Measurements from ENCODE around the gene RABGAP1L.

The RABGAP1L gene

DNA sequence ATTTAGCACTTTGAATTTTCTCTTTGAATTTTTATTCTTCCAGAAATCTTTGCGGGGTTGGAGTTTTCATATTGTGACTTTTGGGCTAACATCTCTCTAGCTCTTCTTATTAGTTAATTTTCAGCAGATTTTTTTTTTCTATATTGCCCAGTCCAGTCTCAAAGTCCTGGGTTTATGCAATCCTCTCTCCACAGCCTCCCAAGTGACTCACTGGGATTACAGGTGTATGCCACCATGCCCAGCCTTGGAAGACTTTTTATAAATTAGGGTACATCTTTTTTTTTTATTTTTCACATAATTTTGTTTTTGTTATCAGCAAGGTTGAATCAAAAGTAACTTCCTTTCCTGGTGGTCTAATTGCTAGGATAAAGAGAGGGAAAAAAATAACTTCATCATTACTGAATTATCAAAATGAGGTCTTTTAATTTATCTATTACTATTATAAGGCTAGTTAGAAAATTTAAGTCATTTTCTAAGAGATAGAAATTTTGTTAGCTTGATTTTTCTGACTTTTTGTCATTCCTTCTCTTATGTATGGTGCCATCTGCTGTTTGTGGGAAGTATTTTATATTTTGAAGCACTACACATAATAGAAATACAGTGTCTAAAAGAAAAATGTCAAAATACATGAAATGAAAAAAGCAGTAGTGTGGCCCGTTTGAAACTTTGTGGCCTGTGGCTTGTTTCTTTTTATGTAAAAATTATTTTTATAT, 567.0 kb downstream of the RABGAP1L start:
- peak; percentile 21 for DNase-seq

GRCh38 chr1:174726880-174727585, 567.7 kb downstream of the RABGAP1L start:
- DNase-seq, result no peak

GRCh38 chr1:174734270-174734669, 575.0 kb downstream of the RABGAP1L start:
- no peak for DNase-seq

DNA sequence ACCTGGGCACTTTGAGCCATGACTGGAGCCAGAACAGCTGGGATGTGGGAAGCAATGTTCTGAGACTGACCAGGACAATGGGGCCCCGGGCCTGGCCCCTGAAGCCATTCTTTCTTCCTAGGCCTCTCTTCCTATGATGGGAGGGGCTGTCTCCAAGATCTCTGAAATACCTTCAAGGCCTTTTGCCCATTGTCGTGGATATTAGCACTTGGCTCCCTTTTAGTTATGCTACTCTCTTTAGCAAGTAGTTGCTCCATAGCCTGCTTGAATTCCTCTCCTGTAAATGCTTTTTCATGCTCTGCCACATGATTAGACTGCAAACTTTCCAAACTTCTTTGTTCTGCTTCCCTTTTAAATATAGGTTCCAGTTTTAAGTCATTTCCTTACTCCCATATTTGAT, 577.5 kb downstream of the RABGAP1L start:
- no peak for DNase-seq

DNA sequence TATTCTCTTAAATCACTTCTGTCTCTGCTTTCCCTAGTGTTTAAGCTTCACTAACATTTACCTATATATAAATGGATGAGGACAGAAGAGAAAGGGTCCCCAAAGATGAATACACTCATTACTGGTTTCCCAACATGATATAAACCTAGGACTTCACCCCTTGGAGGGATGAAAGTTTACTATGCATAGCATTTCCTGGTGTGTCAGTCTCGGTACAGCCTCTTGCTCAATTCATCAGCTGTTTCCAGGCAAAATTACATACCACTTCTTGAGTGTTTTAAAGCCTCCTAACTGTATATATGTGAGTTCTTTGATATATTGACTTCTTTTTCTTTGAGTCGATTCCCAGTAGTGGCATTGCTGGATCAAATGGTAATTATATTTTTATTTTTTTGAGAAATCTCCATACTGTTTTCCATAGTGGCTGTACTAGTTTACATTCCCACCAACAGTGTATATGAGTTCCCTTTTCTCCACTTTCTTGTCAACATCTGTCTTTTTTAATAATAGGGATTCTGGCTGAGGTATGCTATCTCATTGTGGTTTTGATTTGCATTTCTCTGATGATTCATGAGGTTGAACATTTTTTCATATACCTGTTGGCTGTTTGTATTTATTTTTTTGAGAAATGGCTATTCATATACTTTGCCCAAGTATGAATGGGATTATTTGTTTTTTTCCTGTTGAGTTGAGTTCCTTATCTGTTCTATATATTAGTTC, 581.1 kb downstream of the RABGAP1L start:
- peak; percentile 15 for DNase-seq

- peak; percentile 28 for DNase-seq
Observed at GRCh38 chr1:174742805-174743653, 583.7 kb downstream of the RABGAP1L start.

GRCh38 chr1:174743654-174744561, 584.6 kb downstream of the RABGAP1L start:
- peak; percentile 49 for DNase-seq

DNA sequence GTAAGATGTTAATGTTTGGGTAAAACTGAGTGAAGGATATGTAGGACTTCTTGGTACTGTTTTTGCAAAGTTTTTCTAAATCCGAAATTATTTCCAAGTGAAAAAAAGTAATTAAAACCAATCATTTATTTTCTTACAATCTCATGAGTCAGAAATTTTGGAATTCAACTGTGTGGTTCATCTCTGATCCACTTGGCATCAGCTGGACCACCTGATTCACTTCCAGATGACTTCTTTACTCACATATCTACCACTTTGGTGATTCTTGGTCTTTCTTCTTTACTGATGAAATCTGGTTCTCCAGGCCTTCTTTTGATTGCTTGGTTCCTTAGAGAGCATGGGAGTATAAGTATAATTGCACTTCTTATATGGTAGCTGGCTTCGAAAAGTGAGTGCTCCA, 585.6 kb downstream of the RABGAP1L start:
- DNase-seq, result no peak

DNA sequence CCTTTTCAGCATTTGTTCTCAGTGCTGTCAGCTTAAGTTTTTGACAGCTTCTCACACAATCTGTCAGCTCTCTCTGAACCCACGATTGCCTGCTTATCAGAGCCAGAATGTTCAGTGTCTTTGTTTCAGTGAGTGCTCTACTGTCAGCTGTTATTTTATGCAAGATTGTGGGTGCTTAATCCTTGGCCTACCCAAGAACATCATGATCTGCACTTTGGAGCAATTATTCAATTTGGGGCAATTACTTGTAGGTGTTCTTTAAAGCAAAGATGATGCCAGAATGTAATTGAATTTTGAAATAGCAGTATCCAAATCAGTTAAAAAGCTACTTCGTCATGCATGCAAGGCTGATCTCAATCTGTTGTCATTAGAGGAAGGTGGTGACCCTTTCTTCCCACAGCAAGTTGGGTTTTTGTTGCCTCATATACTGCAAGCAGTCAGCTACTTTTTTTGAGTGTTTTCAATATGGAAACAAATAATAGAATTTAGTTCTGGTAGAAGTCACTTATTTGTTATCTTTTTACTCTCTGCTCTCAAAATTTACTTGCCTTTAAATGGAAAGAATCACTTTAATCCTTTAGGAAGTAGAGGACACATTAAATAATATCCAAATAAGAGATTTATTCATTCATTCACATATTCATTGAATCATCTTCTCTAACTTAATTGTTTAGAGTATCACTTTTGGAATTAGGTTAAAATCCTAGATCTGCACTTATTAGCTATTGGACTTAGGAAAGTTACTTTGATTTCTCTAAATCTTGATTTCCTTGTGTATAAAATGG, 586.9 kb downstream of the RABGAP1L start:
- DNase-seq, result no peak

DNA sequence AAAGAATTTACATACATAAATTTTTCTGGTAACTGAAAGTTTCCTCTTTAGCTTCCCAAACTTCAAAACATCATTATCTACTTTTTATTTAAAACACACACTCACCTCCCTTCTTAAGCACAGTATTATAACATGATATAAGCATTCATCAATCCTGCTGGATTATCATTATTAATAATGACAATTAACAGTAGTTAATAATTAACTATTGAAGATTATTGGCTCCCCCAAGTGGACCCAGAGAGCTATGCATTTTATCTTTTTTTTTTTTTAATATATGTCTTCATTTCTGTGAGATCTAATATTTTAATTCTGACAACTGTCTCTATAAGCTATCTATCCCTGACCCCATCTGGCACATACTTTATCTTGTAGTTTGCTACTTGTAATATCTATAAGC, 588.3 kb downstream of the RABGAP1L start:
- no peak for DNase-seq

GRCh38 chr1:174748586-174748985, 589.3 kb downstream of the RABGAP1L start:
- DNase-seq, result no peak

DNA sequence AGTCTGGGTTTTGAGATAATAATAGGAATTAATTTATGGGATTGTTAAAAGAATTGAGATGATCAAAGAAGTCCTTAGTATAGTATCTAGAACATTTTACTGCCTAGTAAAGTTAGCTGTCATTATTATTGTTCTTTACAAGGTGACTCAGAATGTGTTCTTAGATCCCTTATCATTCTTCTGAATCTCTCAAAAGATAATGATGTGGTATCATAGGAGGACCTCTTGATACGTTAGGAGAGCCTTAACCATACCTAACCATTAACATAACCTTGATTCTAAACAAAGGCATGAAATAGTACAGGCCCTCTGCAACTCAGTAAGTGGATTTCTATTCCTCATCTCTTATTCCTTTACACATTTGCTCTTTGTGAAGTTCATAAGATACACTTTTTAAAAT, 593.8 kb downstream of the RABGAP1L start:
- no peak for DNase-seq

- DNase-seq, result no peak
Observed at GRCh38 chr1:174761335-174761734, 602.0 kb downstream of the RABGAP1L start.

GRCh38 chr1:174761901-174762585, 602.7 kb downstream of the RABGAP1L start:
- no peak for DNase-seq

GRCh38 chr1:174764191-174764590, 604.9 kb downstream of the RABGAP1L start:
- no peak for DNase-seq

- no peak for DNase-seq
Observed at GRCh38 chr1:174766727-174767126, 607.4 kb downstream of the RABGAP1L start.

- no peak for DNase-seq
Observed at GRCh38 chr1:174768516-174768915, 609.2 kb downstream of the RABGAP1L start.

- DNase-seq, result no peak
Observed at GRCh38 chr1:174768949-174769348, 609.6 kb downstream of the RABGAP1L start.

GRCh38 chr1:174769961-174770549, 610.7 kb downstream of the RABGAP1L start:
- DNase-seq, result peak; percentile 50

GRCh38 chr1:174775621-174776020, 616.3 kb downstream of the RABGAP1L start:
- DNase-seq, result peak; percentile 33
